Ovary (tissue), 9 donors: Measurements from ENCODE around the gene ILKAP. TPM values are rescaled to one million over a fixed set of nuclear protein-coding genes. Genes with fewer than 3 reads are reported as not detected.
A peak's percentile ranks its signal among the peaks of the same experiment; 100 is the strongest.

Experiments used
- DNase-seq, 5 donors: peaks; one replicate each; pipeline ENCODE4 v3.0.0-alpha.2; 2019 to 2020
- H3K27ac ChIP-seq, 2 donors: fragments of 200-600 bp; one replicate each; pipeline versions ENCODE4 v1.5.1 to v1.8.0; 2019 to 2022
- H3K27me3 ChIP-seq: fragments of 200-600 bp; one replicate; pipeline ENCODE4 v1.8.0; 2022
- H3K36me3 ChIP-seq: fragments of 200-600 bp; sonication (generic); one replicate; pipeline ENCODE4 v1.5.1; 2019
- H3K4me1 ChIP-seq: one replicate; pipeline ENCODE4 v1.8.1; 2013; ENCODE audit warnings: mild to moderate bottlenecking, moderate library complexity; ENCODE audit not compliant: insufficient read depth
- H3K4me3 ChIP-seq: fragments of 200-600 bp; sonication (generic); one replicate; pipeline ENCODE4 v1.5.1; 2017
- H3K9me3 ChIP-seq, 2 donors: fragments of 200-600 bp in 1 of 2; sonication (generic) in 1 of 2; one replicate each; pipeline versions ENCODE4 v1.5.1 to v1.8.1; 2013 to 2019; ENCODE audit warnings: mild to moderate bottlenecking in 1 of 2, moderate library complexity in 1 of 2
- CTCF ChIP-seq, 3 donors: fragments of 450-650 bp in 2 of 3; fragments of 200-600 bp in 1 of 3; IDR thresholded peaks; one replicate each; pipeline versions ENCODE4 v1.5.1 to v1.8.0; 2016 to 2022; ENCODE audit warnings: antibody characterized with exemption in 3 of 3, mild to moderate bottlenecking in 1 of 3
- EP300 ChIP-seq: sonication (generic); formaldehyde crosslinking; IDR thresholded peaks from one replicate; pipeline ENCODE4 v1.6.1; 2017; ENCODE audit warnings: antibody characterized with exemption
- POLR2A ChIP-seq: fragments of 450-650 bp; IDR thresholded peaks from one replicate; pipeline ENCODE4 v1.6.1; 2017; ENCODE audit warnings: antibody characterized with exemption, mild to moderate bottlenecking, moderate library complexity
- WGBS, 3 donors: extraction: QIAGEN DNeasy Blood & Tissue Kit in 1 of 3; methylation state at CpG; one replicate each; pipeline versions ENCODE4 v1.1.5 to v1.1.7; 2013 to 2017; 5-methylcytosine and 5-hydroxymethylcytosine counted together
- intact Hi-C, 4 donors: fragments of 100-400 bp; cut with DNase I; formaldehyde crosslinking; loops; one replicate each; pipeline versions ENCODE4 v1.11.0 to v1.15.1; 2022 to 2023
- polyA plus RNA-seq, 2 donors: library from polyadenylated mRNA; stranded (reverse); fragments of 200-250 nt in 1 of 2; fragments of 350-450 nt in 1 of 2; fragmentation: Illumina TruSeq in 1 of 2; extraction: RNeasy Lipid Tissue Mini Kit (QIAGEN cat#74804) in 1 of 2; gene quantifications; one replicate each; pipeline ENCODE4 v1.2.3, GENCODE V29; 2013 to 2014
- total RNA-seq, 7 donors: library from RNA; depleted of rRNA in 2 of 7; stranded (reverse); fragments of >200 nt in 2 of 7; fragmentation: NEBNext Ultra II Directional in 3 of 7; extraction: Animal tissue kit (Norgen Biotek cat#: 25700) in 3 of 7; gene quantifications; one replicate each; pipeline versions ENCODE4 v1.1.0 to v1.2.4, GENCODE V29; 2016 to 2023
- donor health status: DM: no; HTN: no; CAD: no; lungs with moderate emphysema.
- donor health status: DM: no; HTN: no; CAD: no.
- donor health status: Bipolar disorder and iron deficiency.
- donor health status: DM: yes; HTN: yes; CAD: no.
- donor health status: DM: no; HTN: no; CAD: no.
- donor health status: DM: yes; HTN: yes; CAD: no.

ILKAP gene
- total and polyA plus RNA-seq, 9 donors: 28.4 to 54.9 (median 38.9) TPM

GRCh38 chr2:238159661-238160205, 43.8 kb downstream of the ILKAP start:
- no peak overlapping the region for H3K4me3 ChIP-seq
- H3K27ac ChIP-seq: no peak overlapping the region
- intact Hi-C loops: no loop called here
- TF ChIP-seq POLR2A (no peak), EP300 (no peak), CTCF (IDR thresholded peaks at IDR 0.05) (no peak)
- H3K4me1 ChIP-seq: no peaks in the 10 kb centered on the region
- H3K36me3 ChIP-seq: no peaks in the 10 kb centered on the region
- WGBS, 3 donors: 36 to 50% (median 43%) methylated on average over 8 to 10 of the region's 10 CpGs
- no peaks in the 10 kb centered on the region for H3K27me3 ChIP-seq
- no peaks in the 10 kb centered on the region for H3K9me3 ChIP-seq
- peak in 2 of 5 donors; percentile 15 to 29 for DNase-seq

GRCh38 chr2:238159071-238159539, 44.4 kb downstream of the ILKAP start:
- no peaks in the 10 kb centered on the region for H3K36me3 ChIP-seq
- H3K4me3 ChIP-seq: peak overlapping the region; percentile 2
- intact Hi-C loops: no loop called here
- peak in 2 of 5 donors; percentile 11 to 35 for DNase-seq
- 1 to 5% (median 3%) methylated on average over 26 to 52 of the region's 52 CpGs for WGBS, 3 donors
- H3K27me3 ChIP-seq: no peaks in the 10 kb centered on the region
- no peaks in the 10 kb centered on the region for H3K9me3 ChIP-seq
- no peak overlapping the region for H3K27ac ChIP-seq
- TF ChIP-seq EP300: no peak
- no peak for TF ChIP-seq CTCF (IDR thresholded peaks at IDR 0.05)
- no peak for TF ChIP-seq POLR2A
- no peaks in the 10 kb centered on the region for H3K4me1 ChIP-seq

DNA sequence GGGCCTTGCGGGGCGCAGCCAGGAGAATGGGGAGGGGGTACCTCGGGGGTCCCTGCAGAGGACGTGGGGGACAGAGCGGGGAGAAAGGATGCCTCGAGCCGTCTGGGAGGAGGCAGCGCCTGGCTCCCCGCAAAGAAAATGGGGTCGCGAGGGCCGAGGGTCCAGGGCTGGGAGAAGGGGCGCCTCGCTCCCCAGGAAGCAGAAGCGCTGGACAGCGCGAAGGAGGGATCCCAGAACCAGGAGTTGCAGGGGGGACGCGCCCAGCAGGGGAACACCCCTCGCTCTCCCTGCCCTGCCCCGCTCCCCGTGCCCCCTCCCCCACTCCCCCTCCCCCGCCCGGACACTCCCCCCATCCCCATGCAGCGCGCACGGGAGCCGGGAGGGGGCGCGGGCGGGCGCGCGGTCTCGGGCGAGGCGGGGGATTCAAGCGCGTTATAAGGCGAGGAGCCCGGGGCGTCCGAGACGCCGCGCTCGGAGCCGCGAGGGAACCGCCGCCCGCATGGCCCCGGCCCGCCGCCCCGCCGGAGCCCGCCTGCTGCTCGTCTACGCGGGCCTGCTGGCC, 44.9 kb downstream of the ILKAP start, which contains the start of gene ERFE:
ERFE (plus strand) TSS at position 462 of the 562 bp plus-strand sequence; CDS start at position 500, 38 bp downstream.
- TF ChIP-seq EP300 (no peak), POLR2A (no peak), CTCF (IDR thresholded peaks at IDR 0.05) (no peak)
- Histone ChIP-seq H3K27me3 (no peaks in the 10 kb centered on the region), H3K9me3 (no peaks in the 10 kb centered on the region), H3K4me3 (peak within 1 kb of the TSS; percentile 2), H3K27ac (no peak within 1 kb of the TSS), H3K4me1 (no peaks in the 10 kb centered on the region), H3K36me3 (no peaks in the 10 kb centered on the region)
- peak in 3 of 5 donors; percentile 9 to 62 (median 47) for DNase-seq
- 5 to 13% (median 11%) methylated on average over 20 to 54 of the region's 61 CpGs for WGBS, 3 donors
- intact Hi-C loops: no loop called here

- intact Hi-C loops: no loop called here
- DNase-seq: no peak
- Histone ChIP-seq H3K4me1 (no peaks in the 10 kb centered on the region), H3K27me3 (no peaks in the 10 kb centered on the region), H3K9me3 (no peaks in the 10 kb centered on the region), H3K27ac (no peak overlapping the region), H3K4me3 (no peak overlapping the region), H3K36me3 (no peaks in the 10 kb centered on the region)
- TF ChIP-seq POLR2A: no peak
- TF ChIP-seq EP300: no peak
- no peak for TF ChIP-seq CTCF (IDR thresholded peaks at IDR 0.05)
- WGBS, 3 donors: 48 to 57% (median 56%) methylated on average over 15 to 21 of the region's 21 CpGs
Observed at GRCh38 chr2:238158018-238158508, 45.4 kb downstream of the ILKAP start.
